ENCODE data around the gene PCSK7.

- TF ChIP-seq SIX5 (IDR thresholded peaks at IDR 0.05; ENCODE audit: low read depth, low read length) (no peak), TAF7 (optimal IDR thresholded peaks at IDR 0.05; ENCODE audit: borderline replicate concordance, low read depth, low read length) (no peak), GTF2F1 (IDR thresholded peaks at IDR 0.05; ENCODE audit: borderline replicate concordance, low read depth, low read length) (no peak)
- TF ChIP-seq, protein P1, sequence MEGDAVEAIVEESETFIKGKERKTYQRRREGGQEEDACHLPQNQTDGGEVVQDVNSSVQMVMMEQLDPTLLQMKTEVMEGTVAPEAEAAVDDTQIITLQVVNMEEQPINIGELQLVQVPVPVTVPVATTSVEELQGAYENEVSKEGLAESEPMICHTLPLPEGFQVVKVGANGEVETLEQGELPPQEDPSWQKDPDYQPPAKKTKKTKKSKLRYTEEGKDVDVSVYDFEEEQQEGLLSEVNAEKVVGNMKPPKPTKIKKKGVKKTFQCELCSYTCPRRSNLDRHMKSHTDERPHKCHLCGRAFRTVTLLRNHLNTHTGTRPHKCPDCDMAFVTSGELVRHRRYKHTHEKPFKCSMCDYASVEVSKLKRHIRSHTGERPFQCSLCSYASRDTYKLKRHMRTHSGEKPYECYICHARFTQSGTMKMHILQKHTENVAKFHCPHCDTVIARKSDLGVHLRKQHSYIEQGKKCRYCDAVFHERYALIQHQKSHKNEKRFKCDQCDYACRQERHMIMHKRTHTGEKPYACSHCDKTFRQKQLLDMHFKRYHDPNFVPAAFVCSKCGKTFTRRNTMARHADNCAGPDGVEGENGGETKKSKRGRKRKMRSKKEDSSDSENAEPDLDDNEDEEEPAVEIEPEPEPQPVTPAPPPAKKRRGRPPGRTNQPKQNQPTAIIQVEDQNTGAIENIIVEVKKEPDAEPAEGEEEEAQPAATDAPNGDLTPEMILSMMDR (IDR thresholded peaks at IDR 0.05; ENCODE audit: control extremely low read depth in 1 of 3, insufficient read depth in 1 of 3, low read depth in 1 of 3, low read length in 3 of 3), result no peak
These were observed 17.7 kb upstream of the PCSK7 start for GRCh38 chr11:117249571-117249970.

All from H1 (cell line).